HG03039 (cell line): ENCODE data around the gene TPRA1.
"Not testable (repeated sequence)": the region's sequence is repeated elsewhere in the genome, so short reads cannot be mapped to it uniquely, and the experiment has no call there.

ENCODE experiments used
- ATAC-seq: cut with Tn5 transposase; IDR thresholded peaks from one replicate; pipeline ENCODE4 v1.9.1; 2021; ENCODE audit warnings: mild to moderate bottlenecking, moderate library complexity; ENCODE audit not compliant: unreplicated experiment

TPRA1 gene

DNA sequence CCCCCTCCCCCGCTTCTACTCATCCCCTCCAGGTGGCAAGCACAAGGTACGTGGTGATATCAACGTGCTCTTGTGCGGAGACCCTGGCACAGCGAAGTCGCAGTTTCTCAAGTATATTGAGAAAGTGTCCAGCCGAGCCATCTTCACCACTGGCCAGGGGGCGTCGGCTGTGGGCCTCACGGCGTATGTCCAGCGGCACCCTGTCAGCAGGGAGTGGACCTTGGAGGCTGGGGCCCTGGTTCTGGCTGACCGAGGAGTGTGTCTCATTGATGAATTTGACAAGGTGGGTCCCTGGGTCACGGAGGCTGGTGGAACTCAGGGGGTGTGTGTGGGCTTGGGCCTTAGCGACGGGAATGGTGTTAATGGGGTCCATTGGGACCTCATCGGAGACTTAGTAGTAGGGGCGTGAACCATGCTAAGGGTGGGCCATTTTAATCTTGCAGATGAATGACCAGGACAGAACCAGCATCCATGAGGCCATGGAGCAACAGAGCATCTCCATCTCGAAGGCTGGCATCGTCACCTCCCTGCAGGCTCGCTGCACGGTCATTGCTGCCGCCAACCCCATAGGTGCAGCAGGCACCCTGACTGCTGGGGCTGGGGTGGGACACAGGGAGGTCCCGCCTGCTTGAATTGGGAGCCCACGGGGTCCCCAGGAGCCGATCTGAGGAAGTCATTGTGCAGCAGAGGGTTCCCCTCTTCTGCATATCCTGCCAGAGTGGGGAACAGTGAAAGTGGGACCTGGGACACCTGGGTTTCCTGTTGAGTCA is 26.5 kb upstream of the TPRA1 start:
- ATAC-seq: no peak

DNA sequence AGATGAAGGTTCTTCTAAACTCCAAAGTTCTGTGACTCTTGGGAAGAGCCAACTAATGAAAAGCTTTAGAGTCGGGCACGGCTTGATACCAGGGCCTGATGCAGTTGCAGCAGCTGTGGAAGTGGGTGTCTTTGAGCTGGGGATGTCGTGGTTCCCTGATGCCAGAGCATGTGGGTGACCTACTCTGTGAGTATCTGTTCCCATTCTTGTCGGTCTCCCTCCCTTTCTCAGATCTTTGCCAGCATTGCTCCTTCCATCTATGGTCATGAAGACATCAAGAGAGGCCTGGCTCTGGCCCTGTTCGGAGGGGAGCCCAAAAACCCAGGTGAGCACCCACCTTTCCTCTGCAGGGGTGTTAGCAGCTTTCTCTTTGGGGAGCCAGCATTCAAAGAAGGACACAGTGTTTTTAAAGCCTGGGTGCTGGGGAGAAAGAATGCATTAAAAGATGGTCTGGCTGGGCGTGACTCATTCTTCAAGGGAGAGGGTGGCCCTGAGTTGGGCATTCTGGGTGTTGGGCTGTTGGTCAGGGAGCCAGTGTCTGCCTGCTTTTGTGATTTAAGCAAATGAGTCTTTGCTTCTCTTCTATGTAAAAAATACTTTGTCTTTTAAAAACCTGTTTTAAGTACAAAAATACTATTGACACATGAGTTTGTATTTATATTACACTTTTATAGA is 25.2 kb upstream of the TPRA1 start:
- no peak for ATAC-seq

GRCh38 chr3:127614928-127615589 is 24.5 kb upstream of the TPRA1 start:
- ATAC-seq: no peak

DNA sequence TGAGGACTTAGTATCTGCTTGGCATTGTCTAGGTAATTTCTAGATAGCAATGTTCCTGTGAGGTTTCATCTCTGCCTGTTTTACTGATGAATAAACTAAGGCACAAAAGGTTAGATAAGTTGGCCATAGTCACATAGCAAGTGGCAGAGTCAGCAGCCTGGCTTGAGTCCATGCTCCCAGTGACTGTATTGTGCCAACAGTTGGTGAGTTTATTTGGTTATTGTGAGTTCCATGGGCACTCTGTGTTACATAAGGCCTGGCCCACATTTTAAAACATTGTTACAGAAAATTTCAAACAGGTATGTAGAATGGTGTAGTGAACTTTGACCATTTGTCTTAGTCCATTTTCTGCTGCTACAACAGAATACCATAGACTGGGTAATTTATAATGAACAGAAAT is 22.9 kb upstream of the TPRA1 start:
- ATAC-seq: no peak

- no peak for ATAC-seq
These were observed 22.4 kb upstream of the TPRA1 start for GRCh38 chr3:127612966-127613365.

GRCh38 chr3:127611251-127611650 is 20.7 kb upstream of the TPRA1 start:
- ATAC-seq: no peak

GRCh38 chr3:127610105-127610504 is 19.6 kb upstream of the TPRA1 start:
- ATAC-seq: no peak

- ATAC-seq: no peak
These were observed 17.8 kb upstream of the TPRA1 start for GRCh38 chr3:127608362-127608718.

- no peak for ATAC-seq
These were observed 17.3 kb upstream of the TPRA1 start for GRCh38 chr3:127607675-127608361.

- no peak for ATAC-seq
These were observed 16.6 kb upstream of the TPRA1 start for GRCh38 chr3:127606981-127607595.

GRCh38 chr3:127606086-127606805 is 15.7 kb upstream of the TPRA1 start:
- no peak for ATAC-seq

- not testable (repeated sequence) for ATAC-seq
These were observed 15.0 kb upstream of the TPRA1 start for GRCh38 chr3:127605547-127605946.

DNA sequence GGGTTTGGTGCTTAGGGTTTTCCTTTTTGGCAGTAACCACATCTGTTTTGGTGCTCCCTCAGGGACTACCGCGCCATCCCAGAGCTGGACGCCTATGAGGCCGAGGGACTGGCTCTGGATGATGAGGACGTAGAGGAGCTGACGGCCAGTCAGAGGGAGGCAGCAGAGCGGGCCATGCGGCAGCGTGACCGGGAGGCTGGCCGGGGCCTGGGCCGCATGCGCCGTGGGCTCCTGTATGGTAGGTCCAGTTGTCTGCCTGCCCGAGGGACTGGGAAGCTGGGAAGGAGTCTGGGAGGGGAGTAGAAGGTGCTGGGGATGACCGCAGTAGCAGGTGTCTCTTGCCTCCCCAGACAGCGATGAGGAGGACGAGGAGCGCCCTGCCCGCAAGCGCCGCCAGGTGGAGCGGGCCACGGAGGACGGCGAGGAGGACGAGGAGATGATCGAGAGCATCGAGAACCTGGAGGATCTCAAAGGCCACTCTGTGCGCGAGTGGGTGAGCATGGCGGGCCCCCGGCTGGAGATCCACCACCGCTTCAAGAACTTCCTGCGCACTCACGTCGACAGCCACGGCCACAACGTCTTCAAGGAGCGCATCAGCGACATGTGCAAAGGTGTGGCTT is 14.1 kb upstream of the TPRA1 start:
- no peak for ATAC-seq

- ATAC-seq: no peak
These were observed 13.5 kb upstream of the TPRA1 start for GRCh38 chr3:127604035-127604434.

GRCh38 chr3:127600749-127601456 is 10.4 kb upstream of the TPRA1 start:
- ATAC-seq: no peak

GRCh38 chr3:127598841-127599570 is 8.5 kb upstream of the TPRA1 start:
- ATAC-seq: no peak

DNA sequence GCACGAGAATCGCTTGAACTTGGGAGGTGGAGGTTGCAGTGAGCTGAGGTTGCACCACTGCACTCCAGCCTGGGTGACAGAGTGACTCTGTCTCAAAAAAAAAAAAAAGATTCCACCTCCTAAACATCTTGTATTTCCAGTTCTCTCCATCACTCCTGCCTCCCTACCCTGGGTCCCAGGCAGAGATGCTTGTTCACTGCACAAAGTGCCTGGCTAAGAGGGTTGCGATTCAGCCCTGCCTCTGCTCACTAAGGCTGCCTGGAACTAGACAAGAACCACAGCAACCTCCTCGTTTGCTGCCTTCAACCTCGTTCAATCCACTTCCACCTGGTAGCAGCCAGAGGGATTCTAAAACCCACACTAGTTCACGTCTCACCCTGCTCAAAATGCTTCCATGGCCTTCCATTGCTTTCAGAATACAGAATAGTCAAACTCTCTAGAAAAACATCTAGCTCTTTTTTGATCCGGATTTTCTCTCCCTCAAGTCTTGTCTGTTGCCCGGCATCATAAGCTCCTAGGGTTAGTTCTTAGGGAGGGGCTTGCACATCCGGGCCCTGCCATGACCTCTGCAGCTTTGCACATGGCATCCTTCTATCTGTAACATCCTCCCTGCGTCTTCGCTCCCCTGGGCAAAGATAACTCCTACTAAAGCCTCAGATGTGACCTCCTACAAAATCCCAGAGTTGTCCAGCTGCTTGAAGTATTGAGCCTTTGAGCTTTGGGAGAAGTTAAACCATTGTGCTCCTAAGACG is 6.7 kb upstream of the TPRA1 start:
- ATAC-seq: no peak

DNA sequence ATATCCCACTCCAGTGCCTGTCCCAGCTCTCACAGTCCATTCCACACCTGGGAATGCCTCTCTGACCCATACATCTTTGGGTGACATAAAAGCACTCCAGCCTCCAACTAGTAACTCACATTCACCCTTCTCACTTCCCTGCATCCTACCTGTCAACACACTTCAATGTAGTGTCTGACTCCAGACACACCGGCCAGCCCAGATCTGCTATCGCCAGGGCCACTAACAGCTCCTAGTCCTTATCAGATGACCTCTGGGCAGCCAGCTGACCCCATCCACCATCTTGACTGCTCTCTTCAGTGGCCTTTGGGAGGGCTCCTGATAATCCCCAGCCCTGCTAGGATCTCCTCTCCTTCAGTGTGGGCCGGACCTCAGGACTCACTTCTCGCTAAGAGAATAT is 4.8 kb upstream of the TPRA1 start:
- ATAC-seq: no peak
